Esophagus muscularis mucosa (tissue), 4 donors: ENCODE results near the gene KCNE1.

Experiments
- CTCF ChIP-seq, 3 experiments: fragments of 200-600 bp in 2 of 3; fragments of 450-650 bp in 1 of 3; sonication (generic) in 2 of 3; IDR thresholded peaks; one replicate each; pipeline ENCODE4 v1.5.1; 2017 to 2019; ENCODE audit warnings: antibody characterized with exemption in 3 of 3, mild to moderate bottlenecking in 2 of 3, moderate library complexity in 1 of 3
- EP300 ChIP-seq: sonication (generic); formaldehyde crosslinking; IDR thresholded peaks from one replicate; pipeline ENCODE4 v1.6.1; 2017; ENCODE audit warnings: antibody characterized with exemption
- POLR2A ChIP-seq: fragments of 450-650 bp; IDR thresholded peaks from one replicate; pipeline ENCODE4 v1.6.1; 2017; ENCODE audit warnings: antibody characterized with exemption, moderate library complexity, mild to moderate bottlenecking, low read depth
- POLR2AphosphoS5 ChIP-seq, 2 donors: sonication (generic); formaldehyde crosslinking; IDR thresholded peaks; one replicate each; pipeline ENCODE4 v1.6.1; 2017; ENCODE audit warnings: antibody characterized with exemption in 2 of 2

GRCh38 chr21:34537838-34538237, 25.8 kb upstream of the KCNE1 start:
- TF ChIP-seq CTCF (IDR thresholded peaks at IDR 0.05): no peak
- no peak for TF ChIP-seq POLR2A
- no peak for TF ChIP-seq POLR2AphosphoS5 (IDR thresholded peaks at IDR 0.05)
- no peak for TF ChIP-seq EP300
